ENCODE measurements around the gene OR7G1.

DNA sequence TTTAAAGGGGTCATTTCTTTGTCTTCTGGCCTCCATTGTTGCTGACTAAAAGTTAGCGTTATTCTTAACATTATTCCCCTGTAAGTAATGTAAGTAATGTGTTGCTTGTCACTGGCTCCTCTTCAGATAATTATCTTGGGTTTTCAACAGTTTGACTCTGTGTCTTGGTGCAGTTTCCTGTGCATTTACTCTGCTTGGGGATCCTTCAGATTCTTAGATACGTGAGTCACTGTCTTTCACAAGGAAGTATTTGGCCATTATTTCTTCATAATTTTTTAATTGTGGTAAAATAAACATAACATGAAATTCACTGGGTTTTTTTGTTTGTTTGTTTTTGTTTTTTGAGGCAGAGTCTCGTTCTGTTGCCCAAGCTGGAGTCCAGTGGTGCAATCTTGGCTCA, 49.7 kb upstream of the OR7G1 start:
- TF ChIP-seq, protein P1, sequence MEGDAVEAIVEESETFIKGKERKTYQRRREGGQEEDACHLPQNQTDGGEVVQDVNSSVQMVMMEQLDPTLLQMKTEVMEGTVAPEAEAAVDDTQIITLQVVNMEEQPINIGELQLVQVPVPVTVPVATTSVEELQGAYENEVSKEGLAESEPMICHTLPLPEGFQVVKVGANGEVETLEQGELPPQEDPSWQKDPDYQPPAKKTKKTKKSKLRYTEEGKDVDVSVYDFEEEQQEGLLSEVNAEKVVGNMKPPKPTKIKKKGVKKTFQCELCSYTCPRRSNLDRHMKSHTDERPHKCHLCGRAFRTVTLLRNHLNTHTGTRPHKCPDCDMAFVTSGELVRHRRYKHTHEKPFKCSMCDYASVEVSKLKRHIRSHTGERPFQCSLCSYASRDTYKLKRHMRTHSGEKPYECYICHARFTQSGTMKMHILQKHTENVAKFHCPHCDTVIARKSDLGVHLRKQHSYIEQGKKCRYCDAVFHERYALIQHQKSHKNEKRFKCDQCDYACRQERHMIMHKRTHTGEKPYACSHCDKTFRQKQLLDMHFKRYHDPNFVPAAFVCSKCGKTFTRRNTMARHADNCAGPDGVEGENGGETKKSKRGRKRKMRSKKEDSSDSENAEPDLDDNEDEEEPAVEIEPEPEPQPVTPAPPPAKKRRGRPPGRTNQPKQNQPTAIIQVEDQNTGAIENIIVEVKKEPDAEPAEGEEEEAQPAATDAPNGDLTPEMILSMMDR (IDR thresholded peaks at IDR 0.05): no peak
- no peak for TF ChIP-seq POLR2AphosphoS5 (IDR thresholded peaks at IDR 0.05)
